Transverse colon (tissue), 4 donors: ENCODE data around the gene KCNT1. TPM values are rescaled to one million over a fixed set of nuclear protein-coding genes. Genes with fewer than 3 reads are reported as not detected.

ENCODE experiments used
- DNase-seq: peaks from one replicate; pipeline ENCODE4 v3.0.0-alpha.2; 2019
- H3K27ac ChIP-seq, 4 donors: fragments of 200-600 bp; sonication (generic); 2 replicates each; pipeline ENCODE4 v1.5.1; 2016 to 2018; ENCODE audit warnings: inconsistent platforms in 4 of 4
- H3K27me3 ChIP-seq: fragments of 200-600 bp; sonication (generic); 2 replicates; pipeline ENCODE4 v1.5.1; 2017; ENCODE audit warnings: inconsistent platforms
- H3K36me3 ChIP-seq, 4 donors: fragments of 200-600 bp; sonication (generic); 2 replicates each; pipeline ENCODE4 v1.5.1; 2017 to 2019; ENCODE audit warnings: inconsistent platforms in 4 of 4
- H3K4me1 ChIP-seq, 4 donors: fragments of 200-600 bp; sonication (generic); 2 replicates each; pipeline ENCODE4 v1.5.1; 2017 to 2020; ENCODE audit warnings: inconsistent platforms in 4 of 4
- H3K4me3 ChIP-seq, 4 donors: fragments of 200-600 bp; sonication (generic); 1 replicate in 1 of 4; 2 replicates in 3 of 4; pipeline versions ENCODE4 v1.5.1 to v1.6.1; 2017 to 2019; ENCODE audit warnings: inconsistent platforms in 4 of 4
- H3K9me3 ChIP-seq, 2 donors: fragments of 200-600 bp; sonication (generic); 2 replicates each; pipeline ENCODE4 v1.5.1; 2017 to 2019; ENCODE audit warnings: inconsistent platforms in 2 of 2
- CTCF ChIP-seq, 5 experiments: fragments of 200-600 bp in 3 of 5; fragments of 450-650 bp in 2 of 5; sonication (generic) in 3 of 5; IDR thresholded peaks; 1 replicate in 2 of 5; 2 replicates in 3 of 5; pipeline ENCODE4 v1.5.1; 2016 to 2017; ENCODE audit warnings: antibody characterized with exemption in 5 of 5, inconsistent platforms in 3 of 5, mild to moderate bottlenecking in 2 of 5, moderate library complexity in 1 of 5
- EP300 ChIP-seq: sonication (generic); formaldehyde crosslinking; IDR thresholded peaks from one replicate; pipeline ENCODE4 v1.6.1; 2017; ENCODE audit warnings: antibody characterized with exemption, low read depth
- POLR2A ChIP-seq: fragments of 450-650 bp; IDR thresholded peaks from one replicate; pipeline ENCODE4 v1.6.1; 2016; ENCODE audit warnings: antibody characterized with exemption, mild to moderate bottlenecking, moderate library complexity
- POLR2AphosphoS5 ChIP-seq, 3 donors: sonication (generic); formaldehyde crosslinking; IDR thresholded peaks; one replicate each; pipeline ENCODE4 v1.6.1; 2016; ENCODE audit warnings: antibody characterized with exemption in 3 of 3
- whole genome bisulfite sequencing, 2 donors: methylation state at CpG; one replicate each; pipeline ENCODE4 v1.1.5; 2018; ENCODE audit warnings: low coverage in 1 of 2; 5-methylcytosine and 5-hydroxymethylcytosine counted together
- in situ Hi-C, 4 donors: fragments of 200-750 bp; cut with MboI; loops; one replicate each; pipeline versions ENCODE4 v1.15.0 to v1.15.1; 2017; ENCODE audit warnings: low sequenced_read_pairs in 3 of 4, low pct_ligation_motif_present in 1 of 4, low pct_unique_long_range_greater_than_20kb in 1 of 4
- intact Hi-C: fragments of 100-400 bp; cut with DNase I; formaldehyde crosslinking; loops from one replicate; pipeline ENCODE4 v1.15.1; 2023; ENCODE audit warnings: low total_unique reads
- total RNA-seq, 4 donors: library from RNA; depleted of rRNA; stranded (reverse); fragments of >200 nt; gene quantifications; one replicate each; pipeline ENCODE4 v1.1.0, GENCODE V29; 2016

The KCNT1 gene
- total RNA-seq, 4 donors from 2014 or later: 0.14 TPM; not detected in 3

DNA sequence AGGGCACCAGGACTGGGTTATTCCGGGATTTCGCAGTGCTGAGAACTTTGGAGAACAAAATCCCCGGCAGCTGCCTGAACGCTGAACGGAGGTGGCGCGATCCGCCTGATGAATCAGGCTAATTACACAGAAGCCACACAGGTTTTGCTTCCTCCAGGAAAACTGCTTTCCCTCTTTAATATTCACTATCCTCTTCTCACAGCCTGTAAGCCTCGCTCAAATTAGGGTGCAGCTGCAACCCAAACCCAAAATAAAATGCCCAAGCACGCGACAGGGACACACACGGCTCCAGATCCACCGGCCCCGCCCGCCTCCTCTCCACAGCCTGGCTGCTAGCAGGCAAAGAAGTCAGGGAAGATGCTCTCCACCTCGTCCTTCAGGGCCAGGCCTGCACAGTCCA, 8.7 kb upstream of the KCNT1 start:
- no peaks in the 10 kb centered on the region for H3K4me1 ChIP-seq
- no peak overlapping the region for H3K27ac ChIP-seq
- no peaks in the 10 kb centered on the region for H3K36me3 ChIP-seq
- TF ChIP-seq POLR2AphosphoS5 (IDR thresholded peaks at IDR 0.05): no peak
- no peak for TF ChIP-seq POLR2A
- no peak for TF ChIP-seq EP300
- no peak for TF ChIP-seq CTCF (IDR thresholded peaks at IDR 0.05)
- no peaks in the 10 kb centered on the region for H3K27me3 ChIP-seq
- intact Hi-C loops (no loop called here), in situ Hi-C loops (no loop called here)
- no peak overlapping the region for H3K4me3 ChIP-seq
- 73% methylated on average over 16 of the region's 16 CpGs; no CpG with 5 or more reads in 1 of the 2 donors for WGBS, 2 donors
- no peaks in the 10 kb centered on the region for H3K9me3 ChIP-seq
- no peak for DNase-seq

DNA sequence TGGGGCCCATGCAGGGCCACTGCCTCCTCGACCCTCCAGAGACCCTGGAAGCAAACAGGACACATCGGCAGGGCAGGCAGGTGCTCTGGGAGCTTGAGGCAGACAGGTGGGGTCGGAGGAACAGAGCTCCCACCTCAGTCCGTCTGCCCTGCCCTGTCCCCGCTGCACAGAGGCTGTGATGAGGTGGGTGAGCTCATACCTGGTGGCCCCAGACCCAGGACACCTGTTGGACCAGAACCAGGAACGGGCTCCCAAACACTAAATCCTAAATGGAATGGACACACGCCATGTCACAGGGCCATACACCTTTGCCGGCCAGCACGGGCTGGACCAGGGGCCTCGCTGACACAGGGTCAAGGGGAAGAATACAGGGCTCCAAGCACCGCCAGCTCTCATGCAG, 8.2 kb upstream of the KCNT1 start:
- in situ Hi-C loops: no loop called here
- WGBS, 2 donors: 93% methylated on average over 6 of the region's 11 CpGs; no CpG with 5 or more reads in 1 of the 2 donors
- no peaks in the 10 kb centered on the region for H3K36me3 ChIP-seq
- intact Hi-C loops: no loop called here
- no peak overlapping the region for H3K4me3 ChIP-seq
- no peaks in the 10 kb centered on the region for H3K4me1 ChIP-seq
- TF ChIP-seq EP300: no peak
- no peak for TF ChIP-seq CTCF (IDR thresholded peaks at IDR 0.05)
- TF ChIP-seq POLR2AphosphoS5 (IDR thresholded peaks at IDR 0.05): no peak
- no peak for TF ChIP-seq POLR2A
- no peak overlapping the region for H3K27ac ChIP-seq
- H3K27me3 ChIP-seq: no peaks in the 10 kb centered on the region
- no peak for DNase-seq
- H3K9me3 ChIP-seq: no peaks in the 10 kb centered on the region

DNA sequence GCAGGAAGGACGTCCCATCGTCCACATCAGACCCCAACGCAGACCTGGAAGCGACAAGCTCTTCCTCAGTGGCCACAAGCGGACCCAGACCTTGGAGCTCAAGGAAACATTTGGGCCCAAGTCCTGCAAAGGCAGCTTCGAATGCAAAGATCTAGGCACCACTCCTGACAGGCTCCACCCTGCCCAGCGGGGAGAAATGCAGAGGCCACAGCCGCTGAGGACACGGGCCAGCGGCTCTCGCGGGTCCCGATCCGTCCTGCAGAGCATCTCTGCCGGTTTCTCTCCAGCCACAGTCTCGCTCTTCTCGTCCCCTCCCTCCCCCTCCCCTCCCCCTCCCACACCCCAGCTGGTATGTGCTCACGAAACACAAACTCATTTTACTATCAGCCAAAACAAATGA, 7.6 kb upstream of the KCNT1 start:
- in situ Hi-C loops: no loop called here
- Histone ChIP-seq H3K4me1 (no peaks in the 10 kb centered on the region), H3K27me3 (no peaks in the 10 kb centered on the region), H3K4me3 (no peak overlapping the region), H3K36me3 (no peaks in the 10 kb centered on the region), H3K9me3 (no peaks in the 10 kb centered on the region), H3K27ac (no peak overlapping the region)
- no peak for DNase-seq
- 57 to 59% methylated on average over 7 to 18 of the region's 18 CpGs for WGBS, 2 donors
- intact Hi-C loops: no loop called here
- TF ChIP-seq POLR2A (no peak), CTCF (IDR thresholded peaks at IDR 0.05) (no peak), EP300 (no peak), POLR2AphosphoS5 (IDR thresholded peaks at IDR 0.05) (no peak)

GRCh38 chr9:135695036-135695435, 6.9 kb upstream of the KCNT1 start:
- WGBS, 2 donors: 78% methylated on average over 14 of the region's 16 CpGs; no CpG with 5 or more reads in 1 of the 2 donors
- no peaks in the 10 kb centered on the region for H3K27me3 ChIP-seq
- H3K36me3 ChIP-seq: no peaks in the 10 kb centered on the region

More at GRCh38 chr9:135695036-135695435, 6.9 kb upstream of the KCNT1 start:
- in situ Hi-C loops (no loop called here), intact Hi-C loops (no loop called here)
- no peak overlapping the region for H3K4me3 ChIP-seq
- no peak for TF ChIP-seq CTCF (IDR thresholded peaks at IDR 0.05)
- no peak for TF ChIP-seq POLR2A
- no peak for TF ChIP-seq EP300
- TF ChIP-seq POLR2AphosphoS5 (IDR thresholded peaks at IDR 0.05): no peak
- no peaks in the 10 kb centered on the region for H3K9me3 ChIP-seq
- H3K27ac ChIP-seq: no peak overlapping the region
- DNase-seq: no peak
- no peaks in the 10 kb centered on the region for H3K4me1 ChIP-seq
